ENCODE data around the gene MYO3B.

MYO3B gene

DNA sequence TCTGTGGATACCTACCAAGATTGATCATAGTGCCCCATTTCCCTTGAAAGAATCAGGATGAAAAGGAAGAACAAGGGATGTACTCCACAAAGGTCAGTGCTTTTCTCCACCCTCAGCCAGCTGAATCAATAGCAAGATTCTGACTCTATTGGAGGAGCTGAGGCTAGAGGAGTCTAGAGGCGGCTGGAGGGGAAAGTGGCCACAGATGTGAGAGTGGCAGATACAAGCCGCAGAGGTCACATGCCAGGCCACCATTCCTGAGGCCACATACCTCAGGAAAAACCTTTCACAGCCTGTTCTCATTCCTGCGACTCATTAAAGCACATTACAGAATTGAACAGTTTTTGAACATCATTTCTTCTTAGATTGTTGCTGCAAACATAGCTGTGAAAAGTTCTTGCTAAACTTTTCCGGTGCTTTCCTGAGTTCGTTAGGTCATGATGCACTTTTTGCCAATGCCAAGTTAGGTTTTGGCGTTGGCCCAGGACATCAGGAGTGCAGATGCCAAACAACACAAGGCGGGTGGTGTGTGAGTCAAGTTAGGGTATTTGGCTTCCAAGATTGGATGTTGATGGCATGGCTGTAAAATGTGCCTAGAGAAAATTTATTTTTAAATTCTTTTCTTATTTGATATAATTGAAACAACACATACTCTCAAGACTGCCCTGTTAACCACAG lies 376.5 kb downstream of the MYO3B start:
- Histone ChIP-seq H3K4me1 (no peaks in the 10 kb centered on the region), H3K27me3 (no peaks in the 10 kb centered on the region), H3K9me3 (no peaks in the 10 kb centered on the region), H3K4me3 (ENCODE audit: low read depth, low read length) (no peak overlapping the region), H3K36me3 (no peaks in the 10 kb centered on the region)
- TF ChIP-seq, protein P1, sequence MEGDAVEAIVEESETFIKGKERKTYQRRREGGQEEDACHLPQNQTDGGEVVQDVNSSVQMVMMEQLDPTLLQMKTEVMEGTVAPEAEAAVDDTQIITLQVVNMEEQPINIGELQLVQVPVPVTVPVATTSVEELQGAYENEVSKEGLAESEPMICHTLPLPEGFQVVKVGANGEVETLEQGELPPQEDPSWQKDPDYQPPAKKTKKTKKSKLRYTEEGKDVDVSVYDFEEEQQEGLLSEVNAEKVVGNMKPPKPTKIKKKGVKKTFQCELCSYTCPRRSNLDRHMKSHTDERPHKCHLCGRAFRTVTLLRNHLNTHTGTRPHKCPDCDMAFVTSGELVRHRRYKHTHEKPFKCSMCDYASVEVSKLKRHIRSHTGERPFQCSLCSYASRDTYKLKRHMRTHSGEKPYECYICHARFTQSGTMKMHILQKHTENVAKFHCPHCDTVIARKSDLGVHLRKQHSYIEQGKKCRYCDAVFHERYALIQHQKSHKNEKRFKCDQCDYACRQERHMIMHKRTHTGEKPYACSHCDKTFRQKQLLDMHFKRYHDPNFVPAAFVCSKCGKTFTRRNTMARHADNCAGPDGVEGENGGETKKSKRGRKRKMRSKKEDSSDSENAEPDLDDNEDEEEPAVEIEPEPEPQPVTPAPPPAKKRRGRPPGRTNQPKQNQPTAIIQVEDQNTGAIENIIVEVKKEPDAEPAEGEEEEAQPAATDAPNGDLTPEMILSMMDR (IDR thresholded peaks at IDR 0.05; ENCODE audit: low read depth, low read length), result no peak
- no peak for DNase-seq

DNA sequence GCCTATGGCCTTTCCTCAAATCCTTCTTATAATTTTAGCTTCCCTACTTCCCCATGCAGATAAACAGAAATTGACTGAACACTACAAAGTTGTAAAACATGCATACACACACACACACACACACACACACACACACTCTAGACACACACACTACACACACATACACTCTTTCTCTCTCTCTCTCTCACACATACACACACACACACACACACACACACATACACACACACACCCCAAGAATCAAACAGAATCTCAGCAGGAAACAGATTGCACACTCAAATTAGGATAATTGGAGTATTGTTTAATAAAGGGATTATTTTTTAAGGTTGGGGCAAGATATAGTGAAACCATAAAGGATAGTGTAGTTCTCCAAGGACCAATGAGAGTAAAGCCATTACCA lies 385.0 kb downstream of the MYO3B start:
- H3K27me3 ChIP-seq, result no peaks in the 10 kb centered on the region
- TF ChIP-seq, protein P1 (IDR thresholded peaks at IDR 0.05; ENCODE audit: low read depth, low read length), result no peak
- H3K4me1 ChIP-seq, result no peaks in the 10 kb centered on the region
- H3K9me3 ChIP-seq, result no peaks in the 10 kb centered on the region
- H3K36me3 ChIP-seq, result no peaks in the 10 kb centered on the region
- no peak for DNase-seq
- no peak overlapping the region for H3K4me3 ChIP-seq (ENCODE audit: low read depth, low read length)

DNA sequence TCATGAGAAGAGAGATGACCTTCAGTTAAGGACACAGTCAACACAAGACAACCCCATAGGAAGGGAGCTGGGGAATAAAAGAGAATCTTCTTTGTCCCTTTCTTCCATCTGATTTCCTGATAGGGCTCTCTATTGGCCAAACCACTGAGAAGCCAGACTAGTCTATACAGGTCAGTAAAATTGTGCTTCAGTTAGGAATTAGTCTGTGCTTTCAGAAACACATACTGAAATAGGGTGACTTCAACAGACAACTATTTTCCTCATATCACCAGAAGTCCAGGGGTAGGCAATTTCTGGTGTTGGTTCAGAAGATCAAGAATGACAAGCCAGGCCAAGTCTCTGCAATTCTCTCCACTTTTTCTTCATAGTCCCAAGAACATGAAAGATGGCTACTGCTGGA lies 385.5 kb downstream of the MYO3B start:
- Histone ChIP-seq H3K27me3 (no peaks in the 10 kb centered on the region), H3K9me3 (no peaks in the 10 kb centered on the region), H3K4me3 (ENCODE audit: low read depth, low read length) (no peak overlapping the region), H3K36me3 (no peaks in the 10 kb centered on the region), H3K4me1 (no peaks in the 10 kb centered on the region)
- DNase-seq, result no peak
- TF ChIP-seq, protein P1 (IDR thresholded peaks at IDR 0.05; ENCODE audit: low read depth, low read length), result no peak

DNA sequence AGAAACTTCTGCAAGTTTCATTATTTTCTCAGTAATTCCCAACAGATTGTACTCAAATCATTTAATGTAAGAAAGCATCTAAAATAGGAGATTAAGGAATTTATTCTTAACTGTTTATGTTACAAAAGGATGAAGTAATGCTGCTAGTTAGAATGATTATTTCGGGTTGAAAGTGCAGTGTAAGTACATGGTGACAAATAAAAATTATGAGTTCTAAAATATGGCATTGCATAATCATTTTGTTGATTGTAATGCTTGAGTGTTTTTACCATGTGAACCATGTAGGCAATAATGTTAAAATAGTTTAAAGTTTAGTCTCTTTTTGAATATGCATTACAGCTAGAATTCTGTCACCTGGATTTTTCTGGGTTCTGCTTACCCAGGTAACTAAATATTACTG lies 388.2 kb downstream of the MYO3B start:
- TF ChIP-seq, protein P1 (IDR thresholded peaks at IDR 0.05; ENCODE audit: low read depth, low read length), result no peak
- no peak overlapping the region for H3K4me3 ChIP-seq (ENCODE audit: low read depth, low read length)
- no peaks in the 10 kb centered on the region for H3K27me3 ChIP-seq
- no peaks in the 10 kb centered on the region for H3K4me1 ChIP-seq
- DNase-seq, result no peak
- no peaks in the 10 kb centered on the region for H3K9me3 ChIP-seq
- H3K36me3 ChIP-seq, result no peaks in the 10 kb centered on the region

DNA sequence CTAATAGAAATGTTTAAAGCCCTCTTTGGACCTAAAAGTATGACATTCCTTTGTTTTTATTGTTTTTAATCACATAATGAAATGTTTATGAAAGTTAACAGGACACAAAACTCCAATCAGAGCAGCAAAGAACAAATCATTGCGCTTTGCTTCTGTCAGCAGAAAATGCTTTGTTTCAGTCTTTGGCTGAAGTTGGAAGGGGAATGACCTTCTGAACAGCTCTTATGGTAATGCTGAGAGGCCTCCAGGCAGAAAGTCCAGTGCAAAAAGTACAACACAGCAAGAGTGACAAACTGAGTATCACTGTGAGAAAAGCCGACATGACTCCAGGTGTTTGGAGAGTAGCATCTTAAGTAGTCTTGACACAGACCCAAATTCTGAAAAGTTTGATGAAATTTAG lies 389.5 kb downstream of the MYO3B start:
- TF ChIP-seq, protein P1 (IDR thresholded peaks at IDR 0.05; ENCODE audit: low read depth, low read length), result no peak
- DNase-seq, result no peak
- no peaks in the 10 kb centered on the region for H3K9me3 ChIP-seq
- H3K27me3 ChIP-seq, result no peaks in the 10 kb centered on the region
- no peaks in the 10 kb centered on the region for H3K4me1 ChIP-seq
- no peaks in the 10 kb centered on the region for H3K36me3 ChIP-seq
- no peak overlapping the region for H3K4me3 ChIP-seq (ENCODE audit: low read depth, low read length)

DNA sequence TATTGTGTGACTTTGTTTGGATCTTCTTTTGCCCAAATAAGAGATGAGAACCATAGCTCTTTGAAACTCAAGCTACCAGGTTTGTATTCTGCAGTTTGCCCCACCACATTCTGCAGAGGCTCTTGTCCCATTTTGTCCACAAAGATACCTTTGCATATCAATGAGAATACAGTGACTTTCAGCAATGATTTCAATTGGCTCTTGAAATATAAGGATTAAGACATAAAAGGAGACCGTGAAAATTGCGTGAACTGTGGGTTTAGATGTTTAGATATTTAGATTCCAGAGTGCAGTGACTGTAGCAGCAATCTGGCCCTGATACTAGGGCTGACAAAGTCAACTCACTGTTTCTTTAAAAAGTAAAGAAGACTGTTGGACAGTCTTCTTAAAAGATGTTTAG lies 390.6 kb downstream of the MYO3B start:
- DNase-seq, result no peak
- no peaks in the 10 kb centered on the region for H3K27me3 ChIP-seq
- H3K4me3 ChIP-seq (ENCODE audit: low read depth, low read length), result no peak overlapping the region
- no peaks in the 10 kb centered on the region for H3K36me3 ChIP-seq
- TF ChIP-seq, protein P1 (IDR thresholded peaks at IDR 0.05; ENCODE audit: low read depth, low read length), result no peak
- H3K9me3 ChIP-seq, result no peaks in the 10 kb centered on the region
- H3K4me1 ChIP-seq, result no peaks in the 10 kb centered on the region
